GM12872 (cell line): ENCODE results near the gene ROBO2.

Source experiments
- CTCF ChIP-seq: IDR thresholded peaks from 3 replicates; pipeline ENCODE4 v1.5.1; 2011; ENCODE audit warnings: low read depth, mild to moderate bottlenecking, low read length, moderate library complexity; ENCODE audit not compliant: insufficient read depth

Gene ROBO2

DNA sequence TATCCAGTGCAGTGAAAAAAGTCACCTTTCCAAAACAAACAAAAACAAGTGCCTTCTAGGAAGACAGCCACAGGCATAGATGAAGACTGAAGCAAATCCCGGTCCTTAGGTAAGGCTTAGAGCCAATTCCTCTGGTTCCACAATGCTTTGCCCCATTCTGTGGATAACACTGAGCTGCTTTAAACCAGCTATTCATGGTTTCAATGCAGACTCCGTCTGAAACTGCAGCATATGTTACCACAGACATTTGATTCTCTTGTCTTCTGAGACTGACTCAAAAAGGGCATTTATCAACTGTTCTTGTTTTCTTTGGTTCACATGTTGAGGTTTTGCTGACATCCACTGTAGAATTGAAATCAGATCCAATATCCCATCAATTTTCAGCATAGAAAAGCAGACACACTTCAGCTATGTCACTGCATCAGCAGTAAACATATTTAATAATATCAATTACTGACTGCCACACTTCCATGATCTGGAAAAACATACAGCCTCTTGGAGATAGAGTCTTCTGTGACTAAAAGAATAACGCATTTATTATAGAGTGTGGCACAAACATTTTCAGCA, 659.3 kb downstream of the ROBO2 start:
- no peak for TF ChIP-seq CTCF
